NK-92 (cell line): ENCODE measurements around the gene CIP2A.

Source experiments
- DNase-seq: peaks from one replicate; lab custom pipeline; 2025; ENCODE audit not compliant: unreplicated experiment; lab: John Stamatoyannopoulos, UW

CIP2A gene

GRCh38 chr3:108564564-108564963 lies 24.7 kb downstream of the CIP2A start:
- no peak for DNase-seq

- no peak for DNase-seq
Measured at GRCh38 chr3:108562565-108562964, 26.7 kb downstream of the CIP2A start.

GRCh38 chr3:108555966-108556581 lies 33.2 kb downstream of the CIP2A start:
- DNase-seq: no peak

GRCh38 chr3:108554913-108555571 lies 34.2 kb downstream of the CIP2A start:
- DNase-seq: no peak

GRCh38 chr3:108554229-108554628 lies 35.0 kb downstream of the CIP2A start:
- no peak for DNase-seq

GRCh38 chr3:108552267-108553159 lies 36.7 kb downstream of the CIP2A start:
- no peak for DNase-seq

- no peak for DNase-seq
Measured at GRCh38 chr3:108548886-108549285, 40.4 kb downstream of the CIP2A start.

- DNase-seq: no peak
Measured at GRCh38 chr3:108548304-108548703, 40.9 kb downstream of the CIP2A start.

GRCh38 chr3:108546692-108547091 lies 42.5 kb downstream of the CIP2A start:
- DNase-seq: no peak

GRCh38 chr3:108546247-108546646 lies 43.0 kb downstream of the CIP2A start:
- DNase-seq: no peak

GRCh38 chr3:108538083-108538482 lies 51.2 kb downstream of the CIP2A start:
- DNase-seq: no peak

- DNase-seq: no peak
Measured at GRCh38 chr3:108528459-108529252, 60.6 kb downstream of the CIP2A start.

GRCh38 chr3:108527817-108528216 lies 61.4 kb downstream of the CIP2A start:
- DNase-seq: no peak

- DNase-seq: no peak
Measured at GRCh38 chr3:108527109-108527508, 62.1 kb downstream of the CIP2A start.

GRCh38 chr3:108525971-108526370 lies 63.3 kb downstream of the CIP2A start:
- DNase-seq: no peak

GRCh38 chr3:108525256-108525655 lies 64.0 kb downstream of the CIP2A start:
- DNase-seq: no peak

GRCh38 chr3:108524537-108524936 lies 64.7 kb downstream of the CIP2A start:
- DNase-seq: no peak

- no peak for DNase-seq
Measured at GRCh38 chr3:108518895-108519294, 70.3 kb downstream of the CIP2A start.

GRCh38 chr3:108516881-108517280 lies 72.4 kb downstream of the CIP2A start:
- no peak for DNase-seq

- DNase-seq: no peak
Measured at GRCh38 chr3:108513961-108514360, 75.3 kb downstream of the CIP2A start.

- no peak for DNase-seq
Measured at GRCh38 chr3:108512671-108513070, 76.6 kb downstream of the CIP2A start.
